HL-60 (cell line): ENCODE measurements around the gene CAPG.

Experiments used
- DNase-seq, 2 experiments: peaks; one replicate each; pipeline ENCODE4 v3.0.0-alpha.2; 2010 to 2020; ENCODE audit warnings: low read depth in 1 of 2, low spot score in 1 of 2
- H3K27ac ChIP-seq: fragments of 250-450 bp; sonication (Bioruptor Pico); replicated peaks from 2 replicates; pipeline ENCODE4 v1.5.1; 2020; ENCODE audit warnings: mild to moderate bottlenecking, moderate library complexity
- H3K27me3 ChIP-seq: fragments of 250-450 bp; sonication (Bioruptor Pico); 2 replicates; pipeline ENCODE4 v1.5.1; 2021; ENCODE audit warnings: mild to moderate bottlenecking, moderate library complexity; ENCODE audit not compliant: insufficient read depth, poor library complexity, severe bottlenecking
- H3K4me3 ChIP-seq: replicated peaks from 2 replicates; pipeline ENCODE4 v1.5.1; 2011; ENCODE audit warnings: mild to moderate bottlenecking, control low read depth, low read length; ENCODE audit not compliant: insufficient read depth
- CTCF ChIP-seq: IDR thresholded peaks from one replicate; pipeline ENCODE4 v1.5.1; 2011; ENCODE audit warnings: low read length, control low read depth, inconsistent platforms; ENCODE audit not compliant: insufficient read depth
- GABPA ChIP-seq: IDR thresholded peaks from 2 replicates; pipeline ENCODE4 v1.6.1; 2012; ENCODE audit warnings: low read depth
- POLR2AphosphoS5 ChIP-seq: IDR thresholded peaks from 2 replicates; pipeline ENCODE4 v1.6.1; 2012; ENCODE audit warnings: low read depth
- REST ChIP-seq: IDR thresholded peaks from 2 replicates; pipeline ENCODE4 v1.6.1; 2012; ENCODE audit warnings: low read depth; ENCODE audit not compliant: insufficient replicate concordance
- SPI1 ChIP-seq: IDR thresholded peaks from 2 replicates; pipeline ENCODE4 v1.6.1; 2012; ENCODE audit warnings: low read depth, mild to moderate bottlenecking, borderline replicate concordance

CAPG gene

GRCh38 chr2:85427300-85427835 lies 17.2 kb upstream of the CAPG start:
- TF ChIP-seq REST (no peak), GABPA (no peak), POLR2AphosphoS5 (no peak), SPI1 (no peak), CTCF (no peak)
- Histone ChIP-seq H3K27ac (0 out of 2 replicates have a peak overlapping the region, but pooled peaks have one; percentile 13), H3K4me3 (no peak overlapping the region), H3K27me3 (no peaks in the 10 kb centered on the region)
- no peak for DNase-seq

GRCh38 chr2:85425588-85425987 lies 15.4 kb upstream of the CAPG start:
- no peak for DNase-seq
- Histone ChIP-seq H3K4me3 (no peak overlapping the region), H3K27ac (no peak overlapping the region), H3K27me3 (no peaks in the 10 kb centered on the region)
- TF ChIP-seq REST (no peak), CTCF (no peak), GABPA (no peak), SPI1 (no peak), POLR2AphosphoS5 (no peak)

GRCh38 chr2:85423525-85423924 lies 13.4 kb upstream of the CAPG start:
- H3K27me3 ChIP-seq = no peaks in the 10 kb centered on the region
- DNase-seq = no peak
- TF ChIP-seq REST = no peak
- no peak for TF ChIP-seq GABPA
- no peak for TF ChIP-seq SPI1
- no peak for TF ChIP-seq CTCF
- H3K4me3 ChIP-seq = no peak overlapping the region
- no peak overlapping the region for H3K27ac ChIP-seq
